GM12864 (cell line): ENCODE measurements around the gene OPA1.
A peak's percentile ranks its signal among the peaks of the same experiment; 100 is the strongest.

Source experiments
- DNase-seq: peaks from one replicate; pipeline ENCODE4 v3.0.0-alpha.2; 2011; ENCODE audit warnings: low read depth
- H3K4me3 ChIP-seq: 2 replicates; pipeline ENCODE4 v1.5.1; 2011; ENCODE audit warnings: mild to moderate bottlenecking, low read depth, low read length, control low read depth
- CTCF ChIP-seq: IDR thresholded peaks from 2 replicates; pipeline ENCODE4 v1.5.1; 2011; ENCODE audit warnings: low read depth, mild to moderate bottlenecking, moderate library complexity, low read length, control low read depth, inconsistent platforms; ENCODE audit errors: missing control alignments

Gene OPA1

GRCh38 chr3:193564012-193564411, 29.0 kb upstream of the OPA1 start:
- no peak overlapping the region for H3K4me3 ChIP-seq
- DNase-seq, result no peak
- TF ChIP-seq CTCF, result no peak

GRCh38 chr3:193569119-193569518, 23.9 kb upstream of the OPA1 start:
- no peak for DNase-seq
- TF ChIP-seq CTCF, result no peak
- H3K4me3 ChIP-seq, result no peak overlapping the region

DNA sequence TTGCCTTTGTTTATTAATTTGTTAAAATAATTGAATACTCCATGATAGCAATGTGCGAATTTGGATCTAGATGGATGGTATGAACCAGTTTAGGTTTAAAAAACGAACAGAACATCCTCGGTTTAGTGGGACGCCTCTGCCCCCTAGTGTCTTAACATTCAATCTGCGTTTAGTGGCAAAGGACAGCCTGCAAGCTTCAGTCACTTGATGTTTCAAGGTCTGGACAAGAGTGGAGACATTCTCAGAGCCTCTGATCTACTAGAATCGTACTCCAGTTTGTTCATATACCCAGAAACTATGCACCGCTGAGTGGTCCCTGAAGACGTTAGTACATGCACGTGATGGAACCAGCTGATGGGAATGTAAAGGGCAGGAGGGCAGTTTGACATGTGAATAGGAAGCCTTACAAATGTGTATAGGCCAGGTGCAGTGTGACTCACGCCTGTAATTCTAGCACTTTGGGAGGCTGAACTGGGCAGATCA, 20.5 kb upstream of the OPA1 start:
- TF ChIP-seq CTCF, result peak; percentile 77
- H3K4me3 ChIP-seq, result no peak overlapping the region
- DNase-seq, result no peak

- no peak for TF ChIP-seq CTCF
- DNase-seq, result no peak
- H3K4me3 ChIP-seq, result no peak overlapping the region
Measured at GRCh38 chr3:193573403-193574191, 19.4 kb upstream of the OPA1 start.

DNA sequence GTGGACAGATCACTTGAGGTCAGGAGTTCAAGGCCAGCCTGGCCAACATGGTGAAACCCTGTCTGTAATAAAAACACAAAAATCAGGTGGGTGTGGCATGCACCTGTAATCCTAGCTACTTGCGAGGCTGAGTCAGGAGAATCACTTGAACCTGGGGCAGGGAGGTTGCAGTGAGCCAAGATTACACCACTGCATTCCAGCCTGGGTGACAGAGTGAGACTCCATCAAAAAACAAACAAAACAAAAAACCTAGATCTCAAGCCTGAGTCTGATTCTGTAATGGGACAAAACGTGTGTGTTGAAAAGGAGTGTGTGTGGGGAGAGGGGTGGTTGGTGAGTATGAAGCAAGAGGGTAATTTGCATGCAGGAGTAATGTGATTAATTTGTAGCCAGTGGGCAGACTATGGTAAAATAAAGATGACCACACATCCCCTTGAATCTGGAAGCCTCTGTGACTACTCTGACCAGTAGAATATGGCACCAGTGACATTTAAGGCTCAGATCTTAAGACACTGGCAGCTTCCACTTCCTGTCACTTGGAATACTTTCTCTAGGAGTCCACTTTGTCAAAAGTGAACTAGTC, 18.4 kb upstream of the OPA1 start:
- H3K4me3 ChIP-seq, result no peak overlapping the region
- DNase-seq, result no peak
- no peak for TF ChIP-seq CTCF

- no peak for TF ChIP-seq CTCF
- no peak for DNase-seq
- no peak overlapping the region for H3K4me3 ChIP-seq
Measured at GRCh38 chr3:193585530-193585929, 7.5 kb upstream of the OPA1 start.
